Type B pancreatic cell (in vitro differentiated cells): ENCODE measurements around the gene RO60. TPM values are rescaled to one million over a fixed set of nuclear protein-coding genes. Genes with fewer than 3 reads are reported as not detected.
"Not testable (repeated sequence)": the region's sequence is repeated elsewhere in the genome, so short reads cannot be mapped to it uniquely, and the experiment has no call there.

Experiments used
- DNase-seq: peaks from one replicate; pipeline ENCODE4 v3.0.0; 2021; ENCODE audit warnings: mixed read lengths; ENCODE audit not compliant: unreplicated experiment; ENCODE audit errors: extremely low spot score
- H3K27ac Mint-ChIP-seq: 2 replicates; pipeline ENCODE4 v1.8.0; 2021; ENCODE audit warnings: mild to moderate bottlenecking, mixed read lengths
- H3K27me3 Mint-ChIP-seq: 2 replicates; pipeline ENCODE4 v1.8.0; 2021; ENCODE audit warnings: mixed read lengths
- H3K36me3 Mint-ChIP-seq: 2 replicates; pipeline ENCODE4 v1.8.0; 2021; ENCODE audit warnings: mixed read lengths
- H3K4me1 Mint-ChIP-seq: one replicate; pipeline ENCODE4 v1.8.0; 2021; ENCODE audit warnings: mixed read lengths; ENCODE audit not compliant: unreplicated experiment
- H3K4me3 Mint-ChIP-seq: 2 replicates; pipeline ENCODE4 v1.8.0; 2021; ENCODE audit warnings: mild to moderate bottlenecking, mixed read lengths
- H3K9me3 Mint-ChIP-seq: 2 replicates; pipeline ENCODE4 v1.8.0; 2021; ENCODE audit warnings: mixed read lengths
- total RNA-seq: library from RNA; stranded (reverse); gene quantifications from 2 replicates; pipeline ENCODE4 v1.2.1, GENCODE V29; 2021; ENCODE audit warnings: low replicate concordance
- TF ChIP-seq, protein P1 (sequence below): fragments of 200-600 bp; sonication (generic); conservative IDR thresholded peaks from 2 replicates; pipeline ENCODE4 v1.5.0; 2021; ENCODE audit warnings: antibody characterized with exemption, mild to moderate bottlenecking

RO60 gene
- total RNA-seq, 1 donor from 2014 or later: 90.5 TPM

DNA sequence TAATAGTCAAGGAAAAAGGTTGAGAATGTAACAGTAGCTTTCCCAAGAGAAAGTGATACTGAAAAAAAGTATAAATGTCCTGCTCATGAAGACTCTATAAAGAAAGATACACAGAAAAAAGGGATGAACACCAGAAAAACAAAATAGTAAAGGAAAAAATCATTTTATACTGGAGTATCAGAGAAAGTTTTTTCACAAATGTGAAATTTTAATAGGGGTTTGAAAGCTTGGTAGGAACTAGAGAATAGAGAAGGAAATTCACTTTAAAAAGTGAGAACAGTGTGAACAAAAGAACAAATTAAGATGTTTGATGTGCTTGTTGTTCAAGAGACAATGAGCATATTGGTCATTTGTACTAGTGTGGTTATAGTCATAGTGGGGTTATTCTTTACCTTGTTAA, 25.8 kb upstream of the RO60 start:
- H3K36me3 Mint-ChIP-seq: peaks cover 19% of the 10 kb centered on the region
- DNase-seq: no peak
- H3K4me1 Mint-ChIP-seq: no peaks in the 10 kb centered on the region
- no peak overlapping the region for H3K27ac Mint-ChIP-seq
- TF ChIP-seq, protein P1, sequence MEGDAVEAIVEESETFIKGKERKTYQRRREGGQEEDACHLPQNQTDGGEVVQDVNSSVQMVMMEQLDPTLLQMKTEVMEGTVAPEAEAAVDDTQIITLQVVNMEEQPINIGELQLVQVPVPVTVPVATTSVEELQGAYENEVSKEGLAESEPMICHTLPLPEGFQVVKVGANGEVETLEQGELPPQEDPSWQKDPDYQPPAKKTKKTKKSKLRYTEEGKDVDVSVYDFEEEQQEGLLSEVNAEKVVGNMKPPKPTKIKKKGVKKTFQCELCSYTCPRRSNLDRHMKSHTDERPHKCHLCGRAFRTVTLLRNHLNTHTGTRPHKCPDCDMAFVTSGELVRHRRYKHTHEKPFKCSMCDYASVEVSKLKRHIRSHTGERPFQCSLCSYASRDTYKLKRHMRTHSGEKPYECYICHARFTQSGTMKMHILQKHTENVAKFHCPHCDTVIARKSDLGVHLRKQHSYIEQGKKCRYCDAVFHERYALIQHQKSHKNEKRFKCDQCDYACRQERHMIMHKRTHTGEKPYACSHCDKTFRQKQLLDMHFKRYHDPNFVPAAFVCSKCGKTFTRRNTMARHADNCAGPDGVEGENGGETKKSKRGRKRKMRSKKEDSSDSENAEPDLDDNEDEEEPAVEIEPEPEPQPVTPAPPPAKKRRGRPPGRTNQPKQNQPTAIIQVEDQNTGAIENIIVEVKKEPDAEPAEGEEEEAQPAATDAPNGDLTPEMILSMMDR: no peak
- no peak overlapping the region for H3K4me3 Mint-ChIP-seq
- H3K27me3 Mint-ChIP-seq: no peaks in the 10 kb centered on the region
- peaks cover 4% of the 10 kb centered on the region for H3K9me3 Mint-ChIP-seq

DNA sequence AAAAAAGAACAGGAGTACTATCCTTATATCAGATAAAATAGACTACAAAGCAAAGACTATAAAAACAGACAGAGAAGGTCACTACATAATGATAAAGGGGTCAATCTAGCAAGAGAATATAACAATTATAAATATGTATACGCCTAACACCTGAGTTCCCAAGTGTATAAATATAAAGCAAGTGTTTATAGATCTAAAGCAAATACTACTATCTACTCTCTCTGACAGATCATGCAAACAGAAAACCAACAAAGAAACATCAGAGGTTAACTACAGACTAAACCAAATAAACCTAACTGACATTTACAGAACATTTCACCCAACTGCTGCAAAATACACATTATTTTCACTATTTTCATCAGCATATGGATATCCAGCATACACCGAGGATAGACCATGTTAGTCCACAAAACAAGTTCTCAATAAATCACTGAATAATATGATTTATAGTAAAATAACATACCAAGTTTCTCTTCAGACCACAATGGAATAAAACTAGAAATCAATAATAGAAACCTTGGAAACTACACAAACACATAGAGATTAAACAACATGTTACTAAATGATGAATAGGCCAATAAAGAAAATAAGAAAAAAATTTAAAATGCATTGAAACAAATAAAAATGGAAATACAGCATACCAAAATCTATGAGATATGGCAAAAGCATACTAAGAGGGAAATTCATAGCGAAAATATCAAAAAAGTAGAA, 22.9 kb upstream of the RO60 start:
- TF ChIP-seq, protein P1: no peak
- H3K27me3 Mint-ChIP-seq: no peaks in the 10 kb centered on the region
- H3K36me3 Mint-ChIP-seq: peaks cover 32% of the 10 kb centered on the region
- peaks cover 4% of the 10 kb centered on the region for H3K9me3 Mint-ChIP-seq
- no peaks in the 10 kb centered on the region for H3K4me1 Mint-ChIP-seq
- no peak for DNase-seq
- no peak overlapping the region for H3K4me3 Mint-ChIP-seq
- H3K27ac Mint-ChIP-seq: no peak overlapping the region

DNA sequence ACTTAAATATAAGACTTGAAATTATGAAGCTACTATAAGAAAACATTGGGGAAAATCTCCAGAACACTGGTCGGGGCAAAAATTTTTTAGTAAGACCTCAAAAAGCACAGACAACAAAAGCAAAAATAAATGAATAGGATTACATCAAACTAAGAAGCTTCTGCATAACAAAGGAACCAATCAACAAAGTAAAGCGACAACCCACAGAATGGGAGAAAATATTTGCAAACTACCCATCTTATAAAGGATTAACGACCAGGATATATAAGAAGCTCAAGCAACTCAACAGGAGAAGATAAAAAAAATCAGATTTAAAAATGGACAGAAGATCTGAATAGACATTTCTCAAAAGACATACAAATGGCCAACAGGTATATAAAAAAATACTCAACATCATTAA, 19.4 kb upstream of the RO60 start:
- TF ChIP-seq, protein P1: no peak
- DNase-seq: no peak
- Mint-ChIP-seq H3K4me1 (no peaks in the 10 kb centered on the region), H3K36me3 (peaks cover 25% of the 10 kb centered on the region), H3K4me3 (no peak overlapping the region), H3K9me3 (no peaks in the 10 kb centered on the region), H3K27ac (no peak overlapping the region), H3K27me3 (no peaks in the 10 kb centered on the region)

DNA sequence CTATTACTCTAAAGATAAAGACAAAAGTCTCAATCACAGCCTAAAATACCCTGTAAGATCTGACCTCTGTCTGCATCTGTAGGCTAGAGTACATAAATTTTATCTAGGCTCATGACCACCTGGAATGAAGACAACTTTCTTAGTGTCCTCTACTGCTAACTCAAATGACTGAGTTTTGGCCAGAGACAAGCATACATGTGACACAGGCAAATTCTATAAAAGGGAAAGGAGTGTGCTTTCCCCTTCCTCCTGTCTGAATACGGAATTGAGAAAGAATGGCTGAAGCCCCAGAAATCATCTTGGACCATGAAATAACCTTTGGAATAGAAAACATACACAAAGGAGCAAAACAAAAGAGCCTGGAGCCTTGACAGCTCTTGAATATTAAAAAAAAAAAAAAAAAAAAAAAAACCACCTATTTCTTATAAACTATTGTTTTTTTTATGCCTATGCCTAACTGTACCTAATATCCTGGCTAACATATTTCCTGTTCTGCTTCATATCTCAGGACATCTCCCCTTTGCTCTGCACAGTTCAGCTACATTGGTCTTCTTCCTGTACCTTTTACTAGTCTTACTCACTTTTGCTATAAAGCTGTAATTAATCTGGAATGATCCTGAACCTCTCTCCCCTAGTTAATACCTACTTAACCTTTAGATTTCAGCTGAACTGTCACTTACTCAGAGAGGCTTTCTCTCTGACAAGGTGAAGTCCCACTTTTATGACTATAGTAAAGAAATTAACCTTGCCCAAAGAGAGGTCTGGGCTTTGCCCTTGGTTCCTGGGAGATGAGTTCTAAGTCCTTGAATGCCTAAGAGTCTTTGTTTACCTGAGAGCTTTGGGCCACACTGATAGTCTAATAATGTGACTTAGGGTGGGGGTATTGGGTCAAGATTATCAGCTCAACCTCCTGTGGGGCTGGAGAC, 16.4 kb upstream of the RO60 start:
- Mint-ChIP-seq H3K9me3 (no peaks in the 10 kb centered on the region), H3K27me3 (no peaks in the 10 kb centered on the region), H3K36me3 (peaks cover 24% of the 10 kb centered on the region), H3K27ac (no peak overlapping the region), H3K4me1 (no peaks in the 10 kb centered on the region), H3K4me3 (no peak overlapping the region)
- DNase-seq: no peak
- TF ChIP-seq, protein P1: no peak

DNA sequence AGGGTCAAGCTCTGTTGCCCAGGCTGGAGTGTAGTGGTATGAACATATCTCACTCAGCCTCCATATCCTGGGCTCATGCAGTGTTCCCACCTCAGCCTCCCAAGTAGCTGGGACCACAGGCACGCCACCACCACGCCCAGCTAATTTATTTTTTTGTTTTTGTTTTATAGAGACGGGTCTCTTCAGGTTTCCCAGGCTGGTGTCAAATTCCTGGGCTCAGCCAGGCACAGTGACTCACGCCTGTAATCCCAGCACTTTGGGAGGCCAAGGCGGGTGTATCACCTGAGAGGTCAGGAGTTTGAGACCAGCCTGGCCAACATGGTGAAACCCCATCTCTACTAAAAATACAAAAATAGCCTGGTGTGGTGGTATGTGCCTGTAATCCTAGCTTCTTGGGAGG, 10.5 kb upstream of the RO60 start:
- H3K27me3 Mint-ChIP-seq, H3K9me3 Mint-ChIP-seq, DNase-seq, H3K27ac Mint-ChIP-seq, H3K4me1 Mint-ChIP-seq, H3K4me3 Mint-ChIP-seq: not testable (repeated sequence)
- H3K36me3 Mint-ChIP-seq: peaks cover 10% of the 10 kb centered on the region

DNA sequence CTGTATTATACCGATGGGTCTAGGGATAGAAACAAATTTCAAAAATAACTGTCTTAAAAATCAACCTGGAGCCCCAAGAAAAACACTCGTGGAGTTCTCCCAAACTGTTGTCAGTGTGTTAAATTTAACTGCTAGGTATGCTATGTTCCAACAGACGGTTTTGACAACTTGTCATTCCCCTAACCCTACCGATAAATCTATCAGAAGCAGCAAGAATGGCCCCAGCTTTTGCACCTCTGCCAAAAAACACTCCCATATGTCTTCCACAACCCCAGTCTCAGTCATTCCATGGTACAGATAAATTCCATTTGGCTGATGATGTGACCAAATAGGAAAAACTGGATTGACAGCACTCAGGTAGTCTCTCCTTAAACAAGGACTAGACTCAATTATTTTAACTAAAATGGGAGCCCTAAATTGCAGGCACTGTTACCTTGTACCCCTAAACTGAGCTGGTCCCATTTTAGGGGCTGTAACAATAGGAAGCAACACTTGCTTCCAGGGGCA, 5.2 kb upstream of the RO60 start:
- Mint-ChIP-seq H3K27ac (no peak overlapping the region), H3K4me1 (peaks cover 10% of the 10 kb centered on the region), H3K4me3 (no peak overlapping the region), H3K36me3 (no peaks in the 10 kb centered on the region), H3K9me3 (no peaks in the 10 kb centered on the region), H3K27me3 (no peaks in the 10 kb centered on the region)
- TF ChIP-seq, protein P1: no peak
- DNase-seq: no peak
